Forelimb muscle (tissue), 1 donor: ENCODE results near the gene CIITA. TPM values are rescaled to one million over a fixed set of nuclear protein-coding genes. Genes with fewer than 3 reads are reported as not detected.
A peak's percentile ranks its signal among the peaks of the same experiment; 100 is the strongest.

Source experiments
- DNase-seq: peaks from one replicate; pipeline ENCODE4 v3.0.0-alpha.2; 2013; ENCODE audit warnings: low read depth
- polyA plus RNA-seq: library from polyadenylated mRNA; unstranded; fragments of 120-200 nt; gene quantifications from one replicate; pipeline ENCODE4 v1.2.1, GENCODE V29; 2013; ENCODE audit not compliant: insufficient read length

The CIITA gene
- polyA plus RNA-seq, 1 donor = 3.2 TPM

GRCh38 chr16:10879681-10880589, 2.9 kb downstream of the CIITA start:
- DNase-seq = no peak

- DNase-seq = no peak
These were observed 3.8 kb downstream of the CIITA start for GRCh38 chr16:10880594-10881452.

GRCh38 chr16:10881479-10882030, 4.6 kb downstream of the CIITA start:
- no peak for DNase-seq

GRCh38 chr16:10883004-10883403, 6.0 kb downstream of the CIITA start:
- DNase-seq = no peak

- no peak for DNase-seq
These were observed 8.2 kb downstream of the CIITA start for GRCh38 chr16:10885246-10885645.

- DNase-seq = no peak
These were observed 11.4 kb downstream of the CIITA start for GRCh38 chr16:10888320-10888937.

GRCh38 chr16:10889855-10890254, 12.9 kb downstream of the CIITA start:
- no peak for DNase-seq

- no peak for DNase-seq
These were observed 15.8 kb downstream of the CIITA start for GRCh38 chr16:10892782-10893318.

- no peak for DNase-seq
These were observed 18.3 kb downstream of the CIITA start for GRCh38 chr16:10895053-10895946.

- DNase-seq = no peak
These were observed 19.2 kb downstream of the CIITA start for GRCh38 chr16:10896165-10896564.

GRCh38 chr16:10896723-10897122, 19.7 kb downstream of the CIITA start:
- DNase-seq = no peak

GRCh38 chr16:10897134-10897533, 20.1 kb downstream of the CIITA start:
- DNase-seq = no peak

- no peak for DNase-seq
These were observed 26.0 kb downstream of the CIITA start for GRCh38 chr16:10902999-10903398.

GRCh38 chr16:10906482-10906881, 29.5 kb downstream of the CIITA start:
- no peak for DNase-seq

GRCh38 chr16:10906914-10907756, 30.1 kb downstream of the CIITA start:
- no peak for DNase-seq

GRCh38 chr16:10907757-10908045, 30.7 kb downstream of the CIITA start:
- no peak for DNase-seq

- DNase-seq = no peak
These were observed 34.3 kb downstream of the CIITA start for GRCh38 chr16:10911267-10911666.

GRCh38 chr16:10916534-10916933, 39.5 kb downstream of the CIITA start:
- DNase-seq = no peak

- DNase-seq = peak; percentile 94
These were observed 41.4 kb downstream of the CIITA start for GRCh38 chr16:10918294-10919002.
